Right lobe of liver (tissue), 4 donors: ENCODE measurements around the gene NAV2.

ENCODE experiments used
- POLR2A ChIP-seq: fragments of 450-650 bp; IDR thresholded peaks from one replicate; pipeline ENCODE4 v1.6.1; 2017; ENCODE audit warnings: antibody characterized with exemption, mild to moderate bottlenecking
- TF ChIP-seq, protein P1 (sequence below), 4 donors: fragments of 200-600 bp in 3 of 4; fragments of 450-650 bp in 1 of 4; IDR thresholded peaks; one replicate each; pipeline versions ENCODE4 v1.5.1 to v1.8.0; 2016 to 2022; ENCODE audit warnings: antibody characterized with exemption in 4 of 4, mild to moderate bottlenecking in 2 of 4
- donor health status: DM: no; HTN: no; CAD: no.
- donor health status: DM: no; HTN: no; CAD: no.
- donor health status: DM: no; HTN: yes; CAD: no.

DNA sequence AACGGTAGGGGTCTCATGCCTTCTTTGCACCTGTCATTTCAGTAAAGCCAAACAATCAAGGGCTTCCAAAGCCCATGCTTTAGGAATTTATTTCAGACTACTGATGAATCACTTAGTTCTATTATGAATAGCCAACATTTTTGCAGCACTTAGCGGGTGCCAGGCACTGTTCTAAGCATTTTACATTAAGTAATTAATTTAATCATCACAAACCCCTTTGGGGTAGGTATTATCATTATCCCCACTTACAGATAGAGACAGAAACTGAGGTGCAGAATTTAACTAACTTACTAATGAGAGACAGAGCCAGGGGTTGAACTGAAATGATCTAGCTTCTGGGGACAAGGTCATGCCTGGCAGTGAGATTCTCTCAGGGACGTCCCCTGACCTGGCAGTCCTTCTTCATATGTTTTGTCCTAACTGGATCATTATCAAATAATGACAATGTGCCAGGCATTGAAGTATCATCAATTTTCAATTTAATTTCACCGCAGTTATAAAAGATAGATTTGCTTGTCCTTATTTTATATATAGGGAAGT, 31.7 kb upstream of the NAV2 start:
- TF ChIP-seq POLR2A, result no peak
- TF ChIP-seq, protein P1, sequence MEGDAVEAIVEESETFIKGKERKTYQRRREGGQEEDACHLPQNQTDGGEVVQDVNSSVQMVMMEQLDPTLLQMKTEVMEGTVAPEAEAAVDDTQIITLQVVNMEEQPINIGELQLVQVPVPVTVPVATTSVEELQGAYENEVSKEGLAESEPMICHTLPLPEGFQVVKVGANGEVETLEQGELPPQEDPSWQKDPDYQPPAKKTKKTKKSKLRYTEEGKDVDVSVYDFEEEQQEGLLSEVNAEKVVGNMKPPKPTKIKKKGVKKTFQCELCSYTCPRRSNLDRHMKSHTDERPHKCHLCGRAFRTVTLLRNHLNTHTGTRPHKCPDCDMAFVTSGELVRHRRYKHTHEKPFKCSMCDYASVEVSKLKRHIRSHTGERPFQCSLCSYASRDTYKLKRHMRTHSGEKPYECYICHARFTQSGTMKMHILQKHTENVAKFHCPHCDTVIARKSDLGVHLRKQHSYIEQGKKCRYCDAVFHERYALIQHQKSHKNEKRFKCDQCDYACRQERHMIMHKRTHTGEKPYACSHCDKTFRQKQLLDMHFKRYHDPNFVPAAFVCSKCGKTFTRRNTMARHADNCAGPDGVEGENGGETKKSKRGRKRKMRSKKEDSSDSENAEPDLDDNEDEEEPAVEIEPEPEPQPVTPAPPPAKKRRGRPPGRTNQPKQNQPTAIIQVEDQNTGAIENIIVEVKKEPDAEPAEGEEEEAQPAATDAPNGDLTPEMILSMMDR (IDR thresholded peaks at IDR 0.05), result no peak
